ENCODE measurements around the gene FDX2. TPM values are rescaled to one million over a fixed set of nuclear protein-coding genes. Genes with fewer than 3 reads are reported as not detected.

Gene FDX2
- total and polyA plus RNA-seq, 9 donors = 2.5 to 23.6 (median 13.2) TPM

DNA sequence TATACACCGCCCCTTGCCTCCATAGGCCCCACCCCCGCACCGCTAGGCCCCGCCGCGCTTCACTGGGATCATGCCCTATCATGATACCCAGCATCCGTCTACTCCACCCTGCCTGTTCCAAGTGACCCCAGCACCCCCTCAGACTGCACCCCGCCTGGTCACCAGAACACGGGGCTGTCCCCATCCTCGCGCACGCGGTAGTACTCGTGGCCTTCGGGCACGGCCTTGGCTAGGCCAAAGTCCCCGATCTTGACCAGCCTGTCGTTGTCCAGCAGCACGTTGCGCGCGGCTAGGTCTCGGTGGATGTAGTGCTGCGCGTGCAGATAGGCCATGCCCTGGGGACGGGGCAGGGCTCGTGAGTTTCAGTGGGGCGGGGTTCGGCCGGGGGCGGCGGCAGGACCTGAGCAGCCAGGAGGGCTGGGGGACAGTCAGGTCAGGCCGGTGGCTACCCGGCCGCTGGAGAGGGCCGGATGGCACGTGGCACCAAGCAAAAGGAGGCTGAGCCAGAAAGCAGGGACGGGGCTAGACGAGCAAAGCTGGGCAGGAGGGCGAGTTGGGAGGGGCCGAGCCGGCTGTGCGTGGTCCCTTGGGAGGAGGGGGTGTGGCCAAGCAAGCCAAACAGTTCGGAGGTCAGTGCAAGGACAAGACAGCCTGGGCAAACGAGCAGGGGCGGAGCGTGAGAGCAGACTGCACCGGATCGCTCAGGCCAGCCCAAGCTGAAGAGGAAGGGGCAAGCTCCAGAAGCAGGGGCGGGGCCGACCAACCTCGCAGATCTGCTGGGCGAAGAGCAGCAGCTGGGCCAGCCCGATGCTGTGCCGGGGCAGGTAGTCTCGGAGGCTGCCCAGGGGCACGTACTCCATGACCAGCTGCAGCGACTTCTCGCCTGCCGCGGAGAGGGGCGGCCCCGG, 37.2 kb upstream of the FDX2 start:
- intact Hi-C loops (cut with DNase I) = no loop called here
- Histone ChIP-seq H3K36me3 (no peaks in the 10 kb centered on the region), H3K9me3 (no peaks in the 10 kb centered on the region), H3K4me3 (no peak overlapping the region), H3K4me1 (ENCODE audit: insufficient read depth) (peaks cover 6% of the 10 kb centered on the region), H3K27ac (peak overlapping the region in 1 of 2 donors; percentile 74), H3K27me3 (no peaks in the 10 kb centered on the region)
- TF ChIP-seq POLR2A (IDR thresholded peaks at IDR 0.05) = no peak
- TF ChIP-seq, protein P1, sequence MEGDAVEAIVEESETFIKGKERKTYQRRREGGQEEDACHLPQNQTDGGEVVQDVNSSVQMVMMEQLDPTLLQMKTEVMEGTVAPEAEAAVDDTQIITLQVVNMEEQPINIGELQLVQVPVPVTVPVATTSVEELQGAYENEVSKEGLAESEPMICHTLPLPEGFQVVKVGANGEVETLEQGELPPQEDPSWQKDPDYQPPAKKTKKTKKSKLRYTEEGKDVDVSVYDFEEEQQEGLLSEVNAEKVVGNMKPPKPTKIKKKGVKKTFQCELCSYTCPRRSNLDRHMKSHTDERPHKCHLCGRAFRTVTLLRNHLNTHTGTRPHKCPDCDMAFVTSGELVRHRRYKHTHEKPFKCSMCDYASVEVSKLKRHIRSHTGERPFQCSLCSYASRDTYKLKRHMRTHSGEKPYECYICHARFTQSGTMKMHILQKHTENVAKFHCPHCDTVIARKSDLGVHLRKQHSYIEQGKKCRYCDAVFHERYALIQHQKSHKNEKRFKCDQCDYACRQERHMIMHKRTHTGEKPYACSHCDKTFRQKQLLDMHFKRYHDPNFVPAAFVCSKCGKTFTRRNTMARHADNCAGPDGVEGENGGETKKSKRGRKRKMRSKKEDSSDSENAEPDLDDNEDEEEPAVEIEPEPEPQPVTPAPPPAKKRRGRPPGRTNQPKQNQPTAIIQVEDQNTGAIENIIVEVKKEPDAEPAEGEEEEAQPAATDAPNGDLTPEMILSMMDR (IDR thresholded peaks at IDR 0.05) = no peak
- TF ChIP-seq EP300 (IDR thresholded peaks at IDR 0.05) = no peak
- peak; percentile 74 to 93 (median 82) for DNase-seq
- WGBS, 3 donors = 51 to 72% (median 58%) methylated on average over 54 to 63 of the region's 63 CpGs

DNA sequence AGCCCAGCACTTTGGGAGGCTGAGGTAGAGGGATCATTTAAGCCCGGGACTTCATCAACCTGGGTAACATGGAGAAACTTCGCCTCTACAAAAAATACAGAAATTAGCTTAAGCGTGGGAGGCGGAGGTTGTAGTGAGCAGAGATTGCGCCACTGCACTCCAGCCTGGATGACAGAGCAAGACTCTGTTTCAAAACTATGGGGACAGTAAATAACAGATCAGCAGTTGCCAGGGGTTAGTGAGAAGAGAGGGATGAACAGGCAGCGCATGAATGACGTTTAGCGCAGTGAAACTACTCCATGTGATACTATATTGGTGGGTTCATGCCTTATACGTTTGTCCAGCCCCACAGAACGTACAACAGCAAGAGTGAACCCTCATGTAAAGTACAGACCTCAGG, 30.7 kb upstream of the FDX2 start:
- Histone ChIP-seq H3K27ac (no peak overlapping the region), H3K4me1 (ENCODE audit: insufficient read depth) (no peaks in the 10 kb centered on the region), H3K9me3 (no peaks in the 10 kb centered on the region), H3K36me3 (no peaks in the 10 kb centered on the region), H3K4me3 (no peak overlapping the region), H3K27me3 (no peaks in the 10 kb centered on the region)
- TF ChIP-seq EP300 (IDR thresholded peaks at IDR 0.05) = no peak
- TF ChIP-seq, protein P1 (IDR thresholded peaks at IDR 0.05) = no peak
- no peak for TF ChIP-seq POLR2A (IDR thresholded peaks at IDR 0.05)
- DNase-seq = no peak
- 48 to 56% (median 49%) methylated on average over 10 of the region's 10 CpGs for WGBS, 3 donors
- intact Hi-C loops (cut with DNase I) = no loop called here

DNA sequence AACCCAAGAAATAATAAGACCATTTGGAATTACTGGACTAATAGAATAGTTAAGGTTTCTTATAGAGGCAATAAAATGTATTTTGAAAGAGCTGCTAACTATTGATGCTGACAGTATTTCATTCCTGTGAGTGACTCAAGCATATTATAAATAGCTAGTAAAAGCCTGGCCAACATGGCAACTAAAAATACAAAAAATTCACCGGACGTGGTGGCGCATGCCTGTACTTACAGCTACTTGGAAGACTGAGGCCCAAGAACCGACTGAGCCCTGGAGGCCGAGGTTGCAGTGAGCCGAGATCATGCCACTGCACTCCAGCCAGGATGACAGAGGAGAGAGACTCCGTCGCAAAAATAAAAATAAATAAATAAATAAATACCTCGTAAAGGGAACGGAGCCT, 29.0 kb upstream of the FDX2 start:
- Histone ChIP-seq H3K4me3 (no peak overlapping the region), H3K36me3 (no peaks in the 10 kb centered on the region), H3K9me3 (no peaks in the 10 kb centered on the region), H3K4me1 (ENCODE audit: insufficient read depth) (no peaks in the 10 kb centered on the region), H3K27ac (no peak overlapping the region), H3K27me3 (no peaks in the 10 kb centered on the region)
- TF ChIP-seq EP300 (IDR thresholded peaks at IDR 0.05) (no peak), POLR2A (IDR thresholded peaks at IDR 0.05) (no peak)
- TF ChIP-seq, protein P1 (IDR thresholded peaks at IDR 0.05) = no peak
- intact Hi-C loops (cut with DNase I) = no loop called here
- no peak for DNase-seq
- 78 to 89% (median 84%) methylated on average over 10 of the region's 10 CpGs for WGBS, 3 donors

DNA sequence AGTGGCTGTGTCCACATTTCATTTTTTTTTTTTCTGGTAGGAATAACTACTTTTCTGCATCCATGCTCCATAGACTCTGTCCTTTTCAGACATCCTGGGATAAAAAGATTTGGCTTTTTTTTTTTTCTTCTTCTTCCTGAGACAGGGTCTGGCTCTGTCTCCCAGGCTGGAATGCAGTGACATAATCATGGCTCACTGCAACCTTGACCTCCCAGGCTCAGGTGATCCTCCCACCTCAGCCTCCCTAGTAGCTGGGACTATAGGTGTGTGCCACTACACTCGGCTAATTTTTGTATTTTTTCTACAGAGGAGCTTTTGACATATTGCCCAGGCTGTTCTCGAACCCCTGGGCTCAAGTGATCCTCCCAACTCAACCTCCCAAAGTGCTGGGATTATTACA, 27.7 kb upstream of the FDX2 start:
- no peak overlapping the region for H3K4me3 ChIP-seq
- intact Hi-C loops (cut with DNase I) = no loop called here
- no peaks in the 10 kb centered on the region for H3K9me3 ChIP-seq
- H3K27me3 ChIP-seq = no peaks in the 10 kb centered on the region
- TF ChIP-seq EP300 (IDR thresholded peaks at IDR 0.05) (no peak), POLR2A (IDR thresholded peaks at IDR 0.05) (no peak)
- TF ChIP-seq, protein P1 (IDR thresholded peaks at IDR 0.05) = no peak
- no peak overlapping the region for H3K27ac ChIP-seq
- 39 to 52% (median 43%) methylated on average over 2 of the region's 2 CpGs for WGBS, 3 donors
- no peaks in the 10 kb centered on the region for H3K4me1 ChIP-seq (ENCODE audit: insufficient read depth)
- DNase-seq = no peak
- no peaks in the 10 kb centered on the region for H3K36me3 ChIP-seq

All from ovary (tissue), 9 donors.